Keratinocyte (primary cell): ENCODE measurements around the gene DHX34. TPM values are rescaled to one million over a fixed set of nuclear protein-coding genes. Genes with fewer than 3 reads are reported as not detected.

Experiments
- DNase-seq: peaks from one replicate; pipeline ENCODE4 v3.0.0-alpha.2; 2011; ENCODE audit warnings: low read depth, missing footprints, low spot score
- FAIRE-seq: peaks from 2 replicates; lab custom pipeline; 2011; peaks lifted over from hg19 to GRCh38; lab: Jason Lieb, UNC
- H2AFZ ChIP-seq: 2 replicates; pipeline ENCODE4 v1.6.0; 2012; ENCODE audit warnings: low read length, control low read depth, inconsistent platforms; ENCODE audit not compliant: control insufficient read depth
- H3K27ac ChIP-seq: 2 replicates; pipeline ENCODE4 v1.5.1; 2011; ENCODE audit warnings: low read length; ENCODE audit not compliant: control insufficient read depth, insufficient read depth
- H3K27me3 ChIP-seq: 3 replicates; pipeline ENCODE4 v1.6.0; 2011; ENCODE audit warnings: low read length; ENCODE audit not compliant: control insufficient read depth, insufficient read depth; ENCODE audit errors: extremely low read depth
- H3K36me3 ChIP-seq, 2 experiments: 2 replicates in 1 of 2; 3 replicates in 1 of 2; pipeline ENCODE4 v1.5.1; 2011; ENCODE audit warnings: low read length in 2 of 2, mild to moderate bottlenecking in 1 of 2; ENCODE audit not compliant: control insufficient read depth in 2 of 2, insufficient read depth in 2 of 2; ENCODE audit errors: extremely low read depth in 1 of 2
- H3K4me1 ChIP-seq: 3 replicates; pipeline ENCODE4 v1.5.1; 2011; ENCODE audit warnings: low read length; ENCODE audit not compliant: control insufficient read depth, insufficient read depth; ENCODE audit errors: extremely low read depth
- H3K4me2 ChIP-seq: 3 replicates; pipeline ENCODE4 v1.6.0; 2011; ENCODE audit warnings: low read depth, low read length; ENCODE audit not compliant: control insufficient read depth, insufficient read depth; ENCODE audit errors: extremely low read depth
- H3K4me3 ChIP-seq, 3 experiments: fragments of 200-600 bp in 1 of 3; sonication (generic) in 1 of 3; 2 replicates in 2 of 3; 3 replicates in 1 of 3; pipeline ENCODE4 v1.5.1; 2011 to 2016; ENCODE audit warnings: low read length in 3 of 3, mild to moderate bottlenecking in 3 of 3, control low read depth in 2 of 3, inconsistent platforms in 1 of 3, low read depth in 1 of 3, mixed read lengths in 1 of 3, mixed run types in 1 of 3, moderate library complexity in 1 of 3; ENCODE audit not compliant: control insufficient read depth in 2 of 3, insufficient read depth in 2 of 3; ENCODE audit errors: extremely low read depth in 1 of 3
- H3K79me2 ChIP-seq: 2 replicates; pipeline ENCODE4 v1.6.0; 2012; ENCODE audit warnings: low read length; ENCODE audit not compliant: control insufficient read depth, insufficient read depth
- H3K9ac ChIP-seq: 3 replicates; pipeline ENCODE4 v1.6.0; 2011; ENCODE audit warnings: low read length; ENCODE audit not compliant: control insufficient read depth, insufficient read depth; ENCODE audit errors: extremely low read depth
- H3K9me1 ChIP-seq: 3 replicates; pipeline ENCODE4 v1.6.0; 2011; ENCODE audit warnings: low read length; ENCODE audit not compliant: control insufficient read depth, insufficient read depth; ENCODE audit errors: extremely low read depth
- H3K9me3 ChIP-seq: 2 replicates; pipeline ENCODE4 v1.5.1; 2012; ENCODE audit warnings: low read depth, low read length; ENCODE audit not compliant: control insufficient read depth
- H4K20me1 ChIP-seq: 3 replicates; pipeline ENCODE4 v1.6.0; 2011; ENCODE audit warnings: low read length; ENCODE audit not compliant: control insufficient read depth, insufficient read depth; ENCODE audit errors: extremely low read depth
- CTCF ChIP-seq, 3 experiments: IDR thresholded peaks in 1 of 3; conservative IDR thresholded peaks in 1 of 3; optimal IDR thresholded peaks in 1 of 3; 2 replicates in 2 of 3; 3 replicates in 1 of 3; pipeline versions ENCODE3 to v1.5.1; 2011; ENCODE audit warnings: low read length in 3 of 3, mild to moderate bottlenecking in 3 of 3, moderate library complexity in 2 of 3, control low read depth in 1 of 3, inconsistent platforms in 1 of 3; ENCODE audit not compliant: insufficient read depth in 2 of 3; ENCODE audit errors: extremely low read depth in 1 of 3
- EZH2 ChIP-seq: IDR thresholded peaks from one replicate; pipeline ENCODE4 v1.6.1; 2012; ENCODE audit warnings: inconsistent platforms, mild to moderate bottlenecking, low read length, moderate library complexity
- dilution Hi-C: fragments of 300-500 bp; cut with MboI; formaldehyde crosslinking; loops from one replicate; pipeline ENCODE4 v1.7.0; 2020; ENCODE audit warnings: low sequenced_read_pairs; ENCODE audit not compliant: extremely low pct_ligation_motif_present
- polyA plus RNA-seq, 5 experiments: library from polyadenylated mRNA; depleted of rRNA in 3 of 5; stranded (reverse) in 3 of 5; stranded (forward) in 1 of 5; unstranded in 1 of 5; fragments of >200 nt; gene quantifications; 1 replicate in 1 of 5; 2 replicates in 3 of 5; 3 replicates in 1 of 5; pipeline versions ENCODE4 v1.2.1 to v1.2.3, GENCODE V29; 2011 to 2012; ENCODE audit warnings: missing spikeins in 2 of 5, low read depth in 1 of 5, low replicate concordance in 1 of 5

The DHX34 gene
- polyA plus RNA-seq, 1 donor (not counting 4 experiments of a cell fraction or from before 2014, with no cell fraction given), result 6.4 TPM

- no peak for FAIRE-seq
- dilution Hi-C loops, result no loop called here
- no peaks in the 10 kb centered on the region for H3K9me1 ChIP-seq
- H3K27me3 ChIP-seq, result no peaks in the 10 kb centered on the region
- no peaks in the 10 kb centered on the region for H3K9me3 ChIP-seq
- H3K4me1 ChIP-seq, result no peaks in the 10 kb centered on the region
- H3K4me2 ChIP-seq, result no peak overlapping the region
- H3K4me3 ChIP-seq, result no peak overlapping the region
- no peak overlapping the region for H3K9ac ChIP-seq
- H3K36me3 ChIP-seq, result peaks cover 22 to 52% of the 10 kb centered on the region in 2 experiments
- no peaks in the 10 kb centered on the region for H4K20me1 ChIP-seq
- H2AFZ ChIP-seq, result no peak overlapping the region
- DNase-seq, result no peak
- no peak for TF ChIP-seq CTCF (optimal IDR thresholded peaks at IDR 0.05 in 1 of 3, IDR thresholded peaks at IDR 0.05 in 1 of 3, conservative IDR thresholded peaks at IDR 0.05 in 1 of 3; ENCODE audit: extremely low read depth in 1 of 3, insufficient read depth in 2 of 3, low read length in 3 of 3)
- TF ChIP-seq EZH2, result no peak
- H3K27ac ChIP-seq, result no peak overlapping the region
- H3K79me2 ChIP-seq, result no peaks in the 10 kb centered on the region
Measured at GRCh38 chr19:47374876-47375693, 26.0 kb downstream of the DHX34 start.

GRCh38 chr19:47375694-47376588, 26.8 kb downstream of the DHX34 start:
- FAIRE-seq, result no peak
- no peaks in the 10 kb centered on the region for H3K4me1 ChIP-seq
- no peaks in the 10 kb centered on the region for H3K9me3 ChIP-seq
- H3K9ac ChIP-seq, result no peak overlapping the region
- peaks cover 23 to 55% of the 10 kb centered on the region in 2 experiments for H3K36me3 ChIP-seq
- DNase-seq, result no peak
- H3K4me3 ChIP-seq, result no peak overlapping the region
- no peak overlapping the region for H3K4me2 ChIP-seq
- TF ChIP-seq EZH2 (no peak), CTCF (optimal IDR thresholded peaks at IDR 0.05 in 1 of 3, IDR thresholded peaks at IDR 0.05 in 1 of 3, conservative IDR thresholded peaks at IDR 0.05 in 1 of 3; ENCODE audit: extremely low read depth in 1 of 3, insufficient read depth in 2 of 3, low read length in 3 of 3) (no peak)
- no peak overlapping the region for H2AFZ ChIP-seq
- H3K27me3 ChIP-seq, result no peaks in the 10 kb centered on the region
- no peaks in the 10 kb centered on the region for H4K20me1 ChIP-seq
- no peak overlapping the region for H3K27ac ChIP-seq
- no peaks in the 10 kb centered on the region for H3K9me1 ChIP-seq
- dilution Hi-C loops, result no loop called here
- H3K79me2 ChIP-seq, result no peaks in the 10 kb centered on the region
